OCI-LY1 (cell line): Measurements from ENCODE around the gene CFAP69.
"Not testable (repeated sequence)": the region's sequence is repeated elsewhere in the genome, so short reads cannot be mapped to it uniquely, and the experiment has no call there.

Source experiments
- H2AFZ ChIP-seq: fragments of 200-600 bp; sonication (generic), shearing (Covaris generic); 2 replicates; pipeline ENCODE4 v1.6.0; 2014; ENCODE audit warnings: antibody characterized with exemption, mild to moderate bottlenecking, low read length
- H3F3A ChIP-seq: fragments of 200-600 bp; sonication (generic), shearing (Covaris generic); 2 replicates; pipeline ENCODE4 v1.6.0; 2014; ENCODE audit warnings: mild to moderate bottlenecking, antibody characterized with exemption, low read length, moderate library complexity; ENCODE audit not compliant: insufficient read depth
- H3K27ac ChIP-seq: fragments of 200-600 bp; sonication (generic); 2 replicates; pipeline ENCODE4 v1.5.1; 2014; ENCODE audit warnings: low read length, mixed run types, mild to moderate bottlenecking, low read depth; ENCODE audit not compliant: poor library complexity, severe bottlenecking
- H3K27me3 ChIP-seq: fragments of 200-600 bp; sonication (generic); 2 replicates; pipeline ENCODE4 v1.6.0; 2014; ENCODE audit warnings: antibody characterized with exemption, mild to moderate bottlenecking, low read length, moderate library complexity; ENCODE audit not compliant: insufficient read depth
- H3K36me3 ChIP-seq: fragments of 200-600 bp; sonication (generic); 2 replicates; pipeline ENCODE4 v1.6.1; 2014; ENCODE audit warnings: mild to moderate bottlenecking, antibody characterized with exemption, low read length, moderate library complexity, mixed read lengths; ENCODE audit not compliant: insufficient read depth
- H3K4me1 ChIP-seq: fragments of 200-600 bp; sonication (generic); 2 replicates; pipeline ENCODE4 v1.5.1; 2014; ENCODE audit warnings: mild to moderate bottlenecking, low read length, moderate library complexity; ENCODE audit not compliant: insufficient read depth, severe bottlenecking
- H3K4me2 ChIP-seq: fragments of 200-600 bp; sonication (generic), shearing (Covaris generic); 2 replicates; pipeline ENCODE4 v1.6.1; 2014; ENCODE audit warnings: low read length
- H3K4me3 ChIP-seq: fragments of 200-600 bp; sonication (generic); 2 replicates; pipeline ENCODE4 v1.5.1; 2014; ENCODE audit warnings: low read length, low read depth, mild to moderate bottlenecking, mixed read lengths; ENCODE audit not compliant: poor library complexity, severe bottlenecking
- H3K79me2 ChIP-seq: fragments of 200-600 bp; shearing (Covaris generic); 2 replicates; pipeline ENCODE4 v1.6.1; 2016; ENCODE audit warnings: mixed run types, low read length, mixed read lengths; ENCODE audit not compliant: insufficient read depth
- H3K9ac ChIP-seq: fragments of 200-600 bp; sonication (generic), shearing (Covaris generic); 2 replicates; pipeline ENCODE4 v1.6.1; 2014; ENCODE audit warnings: mild to moderate bottlenecking, low read length, mixed read lengths
- H3K9me2 ChIP-seq: fragments of 200-600 bp; sonication (generic), shearing (Covaris generic); 2 replicates; pipeline ENCODE4 v1.6.1; 2014; ENCODE audit warnings: low read depth, mild to moderate bottlenecking, low read length, mixed read lengths
- H3K9me3 ChIP-seq: fragments of 200-600 bp; shearing (Covaris generic); 2 replicates; pipeline ENCODE4 v1.6.1; 2014; ENCODE audit warnings: low read length, mixed read lengths
- H4K20me1 ChIP-seq: fragments of 200-600 bp; sonication (generic), shearing (Covaris generic); 2 replicates; pipeline ENCODE4 v1.6.0; 2016; ENCODE audit warnings: mild to moderate bottlenecking, low read length; ENCODE audit not compliant: insufficient read depth
- EZH2 ChIP-seq: fragments of 200-600 bp; sonication (generic), shearing (Covaris generic); IDR thresholded peaks from 2 replicates; pipeline ENCODE4 v1.8.0; 2017; ENCODE audit warnings: borderline replicate concordance, mixed run types, mild to moderate bottlenecking, antibody characterized with exemption, low read length, moderate library complexity, mixed read lengths
- TF ChIP-seq, protein P1 (sequence below): fragments of 200-600 bp; sonication (generic), shearing (Covaris generic); IDR thresholded peaks from 2 replicates; pipeline ENCODE4 v1.5.1; 2017; ENCODE audit warnings: mild to moderate bottlenecking, antibody characterized with exemption, low read length, moderate library complexity, mixed read lengths

CFAP69 gene

DNA sequence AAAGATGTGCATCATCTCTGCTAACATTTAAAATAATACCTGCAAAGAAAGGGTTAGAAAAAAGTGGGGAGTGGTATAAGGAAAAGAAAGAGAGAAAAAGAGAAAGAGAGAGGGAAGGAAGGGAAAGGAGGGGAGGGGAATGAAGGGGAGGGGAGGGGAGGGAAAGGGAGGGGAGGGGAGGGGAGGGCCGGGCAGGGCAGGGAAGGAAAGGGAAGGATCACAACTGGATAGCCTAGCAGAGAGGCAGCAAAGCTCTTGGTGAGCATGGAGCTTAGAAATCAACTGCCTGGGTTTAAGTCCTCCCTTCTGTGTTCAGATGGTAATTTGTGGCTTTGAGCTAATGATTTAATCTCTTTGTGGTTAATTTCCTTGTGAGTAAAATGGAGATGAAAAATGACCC is 81.5 kb downstream of the CFAP69 start:
- no peaks in the 10 kb centered on the region for H3K36me3 ChIP-seq
- H3K9me3 ChIP-seq: no peaks in the 10 kb centered on the region
- H3K4me2 ChIP-seq: no peak overlapping the region
- no peaks in the 10 kb centered on the region for H4K20me1 ChIP-seq
- no peak overlapping the region for H3K9ac ChIP-seq
- H3K27ac ChIP-seq: no peak overlapping the region
- no peaks in the 10 kb centered on the region for H3K27me3 ChIP-seq
- no peaks in the 10 kb centered on the region for H3K4me1 ChIP-seq
- H2AFZ ChIP-seq: no peak overlapping the region
- H3K9me2 ChIP-seq: no peaks in the 10 kb centered on the region
- TF ChIP-seq, protein P1, sequence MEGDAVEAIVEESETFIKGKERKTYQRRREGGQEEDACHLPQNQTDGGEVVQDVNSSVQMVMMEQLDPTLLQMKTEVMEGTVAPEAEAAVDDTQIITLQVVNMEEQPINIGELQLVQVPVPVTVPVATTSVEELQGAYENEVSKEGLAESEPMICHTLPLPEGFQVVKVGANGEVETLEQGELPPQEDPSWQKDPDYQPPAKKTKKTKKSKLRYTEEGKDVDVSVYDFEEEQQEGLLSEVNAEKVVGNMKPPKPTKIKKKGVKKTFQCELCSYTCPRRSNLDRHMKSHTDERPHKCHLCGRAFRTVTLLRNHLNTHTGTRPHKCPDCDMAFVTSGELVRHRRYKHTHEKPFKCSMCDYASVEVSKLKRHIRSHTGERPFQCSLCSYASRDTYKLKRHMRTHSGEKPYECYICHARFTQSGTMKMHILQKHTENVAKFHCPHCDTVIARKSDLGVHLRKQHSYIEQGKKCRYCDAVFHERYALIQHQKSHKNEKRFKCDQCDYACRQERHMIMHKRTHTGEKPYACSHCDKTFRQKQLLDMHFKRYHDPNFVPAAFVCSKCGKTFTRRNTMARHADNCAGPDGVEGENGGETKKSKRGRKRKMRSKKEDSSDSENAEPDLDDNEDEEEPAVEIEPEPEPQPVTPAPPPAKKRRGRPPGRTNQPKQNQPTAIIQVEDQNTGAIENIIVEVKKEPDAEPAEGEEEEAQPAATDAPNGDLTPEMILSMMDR: no peak
- TF ChIP-seq EZH2: no peak
- no peak overlapping the region for H3K4me3 ChIP-seq
- no peaks in the 10 kb centered on the region for H3F3A ChIP-seq
- H3K79me2 ChIP-seq: no peaks in the 10 kb centered on the region

DNA sequence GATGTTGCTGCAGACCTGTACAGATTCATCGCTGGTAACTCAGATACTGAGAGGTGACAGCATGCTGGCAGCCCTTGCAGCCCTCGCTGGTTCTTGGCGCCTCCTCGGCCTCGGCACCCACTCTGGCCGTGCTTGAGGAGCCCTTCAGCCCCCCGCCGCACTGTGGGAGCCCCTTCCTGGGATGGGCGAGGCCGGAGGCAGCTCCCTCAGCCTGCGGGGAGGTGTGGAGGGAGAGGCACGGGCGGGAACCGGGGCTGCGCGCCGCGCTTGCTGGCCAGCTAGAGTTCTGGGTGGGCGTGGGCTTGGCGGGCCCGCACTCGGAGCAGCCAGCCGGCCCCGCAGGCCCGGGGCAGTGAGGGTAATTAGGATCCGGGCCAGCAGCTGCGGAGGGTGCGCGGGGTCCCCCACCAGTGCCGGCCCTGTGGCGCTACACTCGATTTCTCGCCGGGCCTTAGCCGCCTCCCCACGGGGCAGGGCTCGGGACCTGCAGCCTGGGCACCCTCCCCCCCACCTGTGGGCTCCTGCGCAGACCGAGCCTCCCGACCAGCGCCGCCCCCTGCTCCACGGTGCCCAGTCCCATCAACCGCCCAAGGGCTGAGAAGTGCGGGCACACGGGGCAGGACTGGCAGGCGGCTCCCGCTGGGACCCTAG is 89.3 kb downstream of the CFAP69 start:
- Histone ChIP-seq H3K27ac (no peak overlapping the region), H2AFZ (no peak overlapping the region), H3K4me2 (no peak overlapping the region), H3K4me3 (no peak overlapping the region), H3K9ac (no peak overlapping the region), H3K4me1 (no peaks in the 10 kb centered on the region), H3K27me3 (no peaks in the 10 kb centered on the region), H3K9me3 (no peaks in the 10 kb centered on the region), H3F3A (no peaks in the 10 kb centered on the region), H3K36me3 (no peaks in the 10 kb centered on the region), H3K79me2 (no peaks in the 10 kb centered on the region), H4K20me1 (no peaks in the 10 kb centered on the region), H3K9me2 (no peaks in the 10 kb centered on the region)
- TF ChIP-seq EZH2: no peak
- TF ChIP-seq, protein P1: no peak

DNA sequence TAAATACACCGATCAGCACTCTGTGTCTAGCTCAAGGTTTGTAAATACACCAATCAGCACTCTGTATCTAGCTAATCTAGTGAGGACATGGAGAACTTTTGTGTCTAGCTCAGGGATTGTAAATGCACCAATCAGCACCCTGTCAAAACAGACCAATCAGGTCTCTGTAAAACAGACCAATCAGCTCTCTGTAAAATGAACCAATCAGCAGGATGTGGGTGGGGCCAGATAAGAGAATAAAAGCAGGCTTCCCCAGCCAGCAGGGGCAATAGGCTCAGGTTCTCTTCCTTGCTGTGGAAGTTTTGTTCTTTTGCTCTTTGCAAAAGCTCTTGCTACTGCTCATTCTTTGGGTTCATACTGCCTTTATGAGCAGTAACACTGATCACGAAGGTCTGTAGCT is 90.0 kb downstream of the CFAP69 start:
- H4K20me1 ChIP-seq, H3K27ac ChIP-seq, H3K4me2 ChIP-seq, H3F3A ChIP-seq, H3K36me3 ChIP-seq, H3K27me3 ChIP-seq, H3K4me1 ChIP-seq, H2AFZ ChIP-seq, H3K4me3 ChIP-seq, H3K9ac ChIP-seq, H3K9me3 ChIP-seq, H3K9me2 ChIP-seq, H3K79me2 ChIP-seq: not testable (repeated sequence)

DNA sequence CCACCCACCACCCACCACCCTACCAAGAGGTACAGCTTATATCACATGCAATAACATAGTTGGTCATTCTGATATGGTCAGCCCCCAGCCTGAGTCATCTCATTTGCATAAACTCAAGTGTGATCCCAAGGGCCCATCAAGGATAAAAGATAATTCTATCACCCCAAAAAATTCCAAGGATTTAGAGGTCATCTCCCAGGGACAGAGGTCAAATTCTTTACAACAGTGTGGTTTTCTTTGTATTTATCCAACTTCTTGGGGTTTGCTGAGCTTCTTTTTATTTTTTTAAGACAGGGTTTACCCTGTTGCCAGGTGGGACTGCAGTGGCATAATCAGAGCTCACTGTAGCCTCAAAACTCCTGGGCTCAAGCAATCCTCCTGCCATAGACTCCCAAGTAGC is 92.1 kb downstream of the CFAP69 start:
- no peaks in the 10 kb centered on the region for H4K20me1 ChIP-seq
- no peak overlapping the region for H3K4me2 ChIP-seq
- no peaks in the 10 kb centered on the region for H3K27me3 ChIP-seq
- TF ChIP-seq, protein P1: no peak
- TF ChIP-seq EZH2: no peak
- H3F3A ChIP-seq: no peaks in the 10 kb centered on the region
- H3K9ac ChIP-seq: no peak overlapping the region
- H2AFZ ChIP-seq: no peak overlapping the region
- no peak overlapping the region for H3K27ac ChIP-seq
- no peaks in the 10 kb centered on the region for H3K9me2 ChIP-seq
- H3K36me3 ChIP-seq: no peaks in the 10 kb centered on the region
- no peaks in the 10 kb centered on the region for H3K9me3 ChIP-seq
- H3K79me2 ChIP-seq: no peaks in the 10 kb centered on the region
- no peaks in the 10 kb centered on the region for H3K4me1 ChIP-seq
- H3K4me3 ChIP-seq: no peak overlapping the region
